T1000 (cell line): ENCODE data around the gene TAAR2.
"Not testable (repeated sequence)": the region's sequence is repeated elsewhere in the genome, so short reads cannot be mapped to it uniquely, and the experiment has no call there.

ENCODE experiments used
- DNase-seq: peaks from one replicate; lab custom pipeline; 2025; ENCODE audit warnings: mixed read lengths; lab: John Stamatoyannopoulos, UW

The TAAR2 gene, protein sequence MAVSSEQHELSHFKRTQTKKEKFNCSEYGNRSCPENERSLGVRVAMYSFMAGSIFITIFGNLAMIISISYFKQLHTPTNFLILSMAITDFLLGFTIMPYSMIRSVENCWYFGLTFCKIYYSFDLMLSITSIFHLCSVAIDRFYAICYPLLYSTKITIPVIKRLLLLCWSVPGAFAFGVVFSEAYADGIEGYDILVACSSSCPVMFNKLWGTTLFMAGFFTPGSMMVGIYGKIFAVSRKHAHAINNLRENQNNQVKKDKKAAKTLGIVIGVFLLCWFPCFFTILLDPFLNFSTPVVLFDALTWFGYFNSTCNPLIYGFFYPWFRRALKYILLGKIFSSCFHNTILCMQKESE

GRCh38 chr6:132624175-132624574 lies at the start of gene TAAR2:
Gene TAAR2, minus strand, starts transcription at chr6:132624275. Its CDS starts 0 bp downstream, at chr6:132624275.
- DNase-seq = no peak

DNA sequence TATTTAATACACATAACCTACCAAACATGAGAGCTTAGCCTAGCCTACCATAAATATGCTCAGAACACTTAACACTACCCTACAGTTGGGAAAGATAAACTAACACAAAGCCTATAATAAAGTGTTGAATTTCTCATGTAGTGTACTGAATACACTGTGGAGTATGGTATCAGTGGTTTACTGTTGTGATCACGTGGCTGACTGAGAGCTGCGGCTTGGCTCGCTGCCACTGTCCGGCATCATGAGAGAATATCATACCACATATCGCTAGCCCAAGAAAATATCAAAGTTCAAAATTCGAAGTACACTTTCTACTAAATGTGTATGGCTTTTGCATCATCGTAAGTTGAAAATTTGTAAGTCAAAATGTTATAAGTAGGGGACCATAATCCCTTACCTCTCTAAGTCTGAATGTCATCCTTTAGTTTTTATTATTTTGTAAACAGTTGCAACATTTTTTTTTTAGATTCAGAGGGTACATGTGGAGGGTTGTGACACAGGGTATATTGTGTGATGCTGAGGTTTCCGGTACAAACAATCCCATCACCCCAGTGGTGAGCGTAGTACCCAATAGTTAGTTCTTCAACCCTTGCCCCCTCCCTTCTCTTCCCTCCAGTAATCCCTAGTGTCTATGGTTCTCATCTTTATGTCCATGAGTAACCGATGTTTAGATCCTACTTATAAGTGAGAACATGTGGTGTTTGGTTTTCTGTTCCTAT lies 49.5 kb upstream of the TAAR2 start:
- DNase-seq = no peak

- DNase-seq = no peak
These were observed 47.2 kb upstream of the TAAR2 start for GRCh38 chr6:132671295-132671694.

GRCh38 chr6:132669690-132670291 lies 45.7 kb upstream of the TAAR2 start:
- DNase-seq = no peak

DNA sequence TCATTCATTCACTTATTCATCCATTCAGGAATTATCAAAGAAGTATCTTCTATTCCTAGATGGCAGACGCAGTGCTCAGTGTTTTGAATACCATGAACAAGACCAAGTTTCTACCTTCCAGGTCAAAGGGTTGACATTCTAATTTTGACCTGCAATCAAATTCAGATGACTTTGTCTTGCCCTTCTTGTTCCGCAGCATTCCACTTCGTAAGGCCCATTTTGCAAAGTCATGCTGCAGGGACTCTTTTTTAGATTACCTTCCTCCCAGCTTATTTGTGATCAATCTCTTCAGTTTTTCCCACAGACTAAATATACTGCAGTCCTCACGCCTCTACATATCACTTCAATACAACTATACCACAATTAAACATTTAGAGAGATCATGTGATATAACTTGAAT lies 42.0 kb upstream of the TAAR2 start:
- no peak for DNase-seq

DNA sequence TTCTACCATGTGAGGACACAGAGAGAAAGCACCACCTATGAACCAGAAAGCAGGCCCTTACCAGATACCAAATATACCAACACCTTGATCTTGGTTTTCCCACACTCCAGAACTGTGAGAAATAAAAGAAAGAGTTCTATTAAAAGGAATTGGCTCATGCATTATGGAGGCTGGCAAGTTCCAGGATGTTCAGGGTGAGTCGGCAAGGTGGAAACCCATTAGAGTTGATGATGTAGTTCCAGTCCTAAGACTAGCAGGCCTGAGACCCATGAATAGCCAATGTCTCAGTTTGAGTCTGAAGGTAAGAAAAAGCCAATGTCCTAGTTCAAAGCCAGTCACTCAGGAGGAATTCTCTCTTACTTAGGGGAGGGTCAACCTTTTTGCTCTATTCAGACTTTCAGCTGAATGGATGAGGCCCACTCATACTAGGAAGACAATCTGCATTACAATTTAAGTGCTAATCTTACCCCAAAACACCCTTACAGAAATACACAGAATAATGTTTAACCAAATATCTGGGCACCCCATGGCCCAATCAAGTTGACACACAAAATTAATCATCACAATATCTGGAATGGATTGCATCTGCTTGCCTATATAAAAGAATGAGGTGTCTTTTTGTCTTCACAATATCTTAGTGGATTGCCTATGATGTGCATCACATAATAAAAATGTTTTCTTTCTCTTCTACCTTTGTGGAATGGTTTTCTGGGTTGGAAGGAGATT lies 40.4 kb upstream of the TAAR2 start:
- no peak for DNase-seq

- no peak for DNase-seq
These were observed 39.6 kb upstream of the TAAR2 start for GRCh38 chr6:132663661-132664060.

DNA sequence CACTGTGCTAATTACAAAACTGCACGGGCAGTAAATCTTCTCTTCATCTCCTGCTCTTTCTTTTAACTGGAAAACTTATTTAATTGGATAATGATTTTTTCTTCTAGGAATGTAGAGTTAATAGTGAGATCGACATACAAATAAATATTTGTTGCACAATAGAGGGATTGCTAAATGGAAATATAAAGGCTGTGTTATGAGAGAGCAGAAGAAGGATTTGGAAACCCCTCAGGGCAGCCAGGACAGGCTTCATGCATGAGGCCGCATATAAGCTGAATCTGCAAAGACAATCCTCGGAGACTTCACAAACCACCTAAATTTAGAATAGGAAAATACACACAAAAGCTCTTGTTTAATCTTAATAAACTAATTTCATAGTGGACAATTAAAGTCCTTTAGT lies 37.8 kb upstream of the TAAR2 start:
- DNase-seq = no peak

DNA sequence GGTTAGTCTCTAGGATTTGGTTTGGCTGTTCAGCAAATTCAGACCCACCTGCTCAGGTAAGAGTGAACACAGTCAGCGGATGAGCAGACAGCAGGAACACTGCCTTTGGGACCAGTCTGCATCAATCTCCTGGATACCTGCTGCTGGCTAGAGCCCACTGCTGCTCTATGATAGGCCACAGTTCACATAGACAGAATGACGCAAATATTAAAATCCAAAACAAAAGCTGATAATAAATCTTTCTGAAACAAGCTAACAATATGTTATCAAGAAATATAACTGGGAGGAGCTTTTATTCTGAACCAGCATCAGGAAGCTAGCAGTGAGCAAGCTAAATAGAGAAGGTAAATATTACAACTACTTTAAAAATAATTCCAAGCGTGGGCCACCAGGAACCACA lies 35.0 kb upstream of the TAAR2 start, which contains the start of gene TAAR1:
TSS of gene TAAR1 (minus strand) at position 101 of the 400 bp plus-strand sequence. CDS start 13,179 bp downstream, outside the sequence.
- no peak for DNase-seq

GRCh38 chr6:132651062-132651461 lies 27.0 kb upstream of the TAAR2 start:
- no peak for DNase-seq

DNA sequence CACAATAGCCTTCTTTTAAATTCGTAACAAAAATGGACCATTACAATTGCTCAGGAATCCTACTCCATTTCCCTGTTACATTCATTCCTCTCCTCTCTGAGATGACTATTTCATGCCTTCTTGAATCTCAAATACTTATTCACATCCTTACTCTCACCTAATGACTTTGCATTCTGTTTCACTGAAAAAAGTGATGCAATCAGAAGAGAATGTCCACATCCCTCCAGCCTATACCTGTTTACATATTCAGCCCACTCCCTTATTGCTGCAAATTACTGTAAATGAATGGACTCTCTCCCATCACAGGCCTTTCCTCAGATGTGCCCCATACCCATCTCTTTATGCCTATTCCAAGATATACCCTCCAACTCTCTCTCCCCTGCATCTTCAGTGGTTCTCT lies 26.4 kb upstream of the TAAR2 start:
- DNase-seq = no peak

DNA sequence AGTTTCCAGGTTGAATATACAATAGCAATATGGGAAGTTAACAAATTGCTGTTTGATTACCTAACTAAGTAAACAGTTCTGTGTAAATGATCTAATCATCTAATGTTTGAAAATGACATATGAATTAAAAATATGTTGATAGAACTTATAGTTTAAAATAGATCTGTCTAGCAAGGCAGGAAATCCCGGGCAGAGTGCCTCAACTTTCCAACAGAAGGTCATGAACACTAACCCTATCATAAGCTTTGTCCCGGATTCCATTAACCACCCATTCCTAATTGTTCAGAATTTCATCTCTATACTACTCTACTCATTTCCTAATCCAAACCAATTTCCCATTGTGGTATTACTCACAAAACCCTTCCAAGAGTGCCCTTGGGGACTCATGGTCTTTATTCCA lies 24.8 kb upstream of the TAAR2 start:
- no peak for DNase-seq

- DNase-seq = no peak
These were observed 24.3 kb upstream of the TAAR2 start for GRCh38 chr6:132648356-132648755.

DNA sequence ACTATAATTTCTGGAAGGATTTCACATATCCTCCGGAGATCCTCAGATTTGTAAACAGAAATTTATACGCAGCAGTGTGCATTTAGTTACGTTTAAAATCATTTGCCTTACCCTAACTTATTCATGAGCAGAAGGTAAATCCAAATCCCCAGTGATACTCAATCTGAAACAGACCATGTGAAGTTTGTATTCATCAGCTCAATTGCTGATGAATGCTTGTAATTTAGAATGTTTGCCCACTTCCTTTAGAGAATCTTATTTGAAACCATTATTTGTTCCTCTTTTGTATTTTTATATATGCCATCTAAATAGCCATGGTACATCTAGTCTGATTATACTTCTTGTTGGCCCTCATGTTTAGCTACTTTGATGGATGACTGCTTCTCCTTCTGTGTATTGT lies 19.5 kb upstream of the TAAR2 start:
- no peak for DNase-seq

DNA sequence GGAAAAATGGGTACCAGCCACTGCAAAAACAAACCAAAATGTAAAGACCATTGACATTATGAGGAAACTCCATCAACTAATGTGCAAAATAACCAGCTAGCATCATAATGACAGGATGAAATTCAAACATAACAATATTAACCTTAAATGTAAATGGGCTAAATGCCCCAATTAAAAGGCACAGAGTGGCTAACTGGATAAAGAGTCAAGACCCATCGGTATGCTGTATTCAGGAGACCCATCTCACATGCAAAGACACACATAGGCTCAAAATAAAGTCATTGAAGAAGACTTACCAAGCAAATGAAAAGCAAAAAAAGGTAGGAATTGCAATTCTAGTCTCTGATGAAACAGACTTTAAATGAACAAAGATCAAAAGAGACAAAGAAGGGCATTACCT lies 13.1 kb upstream of the TAAR2 start:
- not testable (repeated sequence) for DNase-seq

GRCh38 chr6:132635906-132636305 lies 11.8 kb upstream of the TAAR2 start:
- not testable (repeated sequence) for DNase-seq

DNA sequence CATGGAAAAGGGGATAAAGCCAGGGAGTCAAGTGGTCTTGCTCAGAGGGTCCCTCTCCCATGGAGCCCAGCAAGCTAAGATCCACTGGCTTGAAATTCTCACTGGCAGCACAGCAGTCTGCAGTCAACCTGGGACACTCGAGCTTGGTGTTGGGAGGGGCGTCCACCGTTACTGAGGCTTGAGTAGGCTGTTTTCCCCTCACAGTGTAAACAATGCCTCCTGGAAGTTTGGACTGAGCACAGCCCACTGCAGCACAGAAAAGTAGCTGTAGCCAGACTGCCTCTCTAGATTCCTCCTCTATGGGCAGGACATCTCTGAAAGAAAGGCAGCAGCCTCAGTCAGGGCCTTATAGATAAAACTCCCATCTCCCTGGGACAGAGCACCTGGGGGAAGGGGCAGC lies 11.2 kb upstream of the TAAR2 start:
- DNase-seq = not testable (repeated sequence)

DNA sequence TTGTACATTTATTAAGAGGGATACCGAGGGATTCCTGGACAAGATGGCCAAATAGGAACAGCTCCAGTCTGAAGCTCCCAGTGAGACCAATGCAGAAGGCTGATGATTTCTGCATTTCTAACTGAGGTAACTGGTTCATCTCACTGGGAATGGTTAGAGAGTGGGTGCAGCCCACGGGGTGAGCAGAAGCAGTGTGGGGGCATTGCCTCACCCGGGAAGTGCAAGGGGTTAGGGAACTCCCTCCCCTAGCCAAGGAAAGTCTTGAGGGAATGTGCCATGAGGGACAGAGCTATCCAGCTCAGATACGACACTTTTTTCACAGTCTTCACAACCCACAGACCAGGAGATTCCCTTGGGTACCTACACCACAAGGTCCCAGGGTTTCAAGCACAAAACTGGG lies 10.7 kb upstream of the TAAR2 start:
- no peak for DNase-seq

- DNase-seq = no peak
These were observed 9.3 kb upstream of the TAAR2 start for GRCh38 chr6:132633362-132633761.

DNA sequence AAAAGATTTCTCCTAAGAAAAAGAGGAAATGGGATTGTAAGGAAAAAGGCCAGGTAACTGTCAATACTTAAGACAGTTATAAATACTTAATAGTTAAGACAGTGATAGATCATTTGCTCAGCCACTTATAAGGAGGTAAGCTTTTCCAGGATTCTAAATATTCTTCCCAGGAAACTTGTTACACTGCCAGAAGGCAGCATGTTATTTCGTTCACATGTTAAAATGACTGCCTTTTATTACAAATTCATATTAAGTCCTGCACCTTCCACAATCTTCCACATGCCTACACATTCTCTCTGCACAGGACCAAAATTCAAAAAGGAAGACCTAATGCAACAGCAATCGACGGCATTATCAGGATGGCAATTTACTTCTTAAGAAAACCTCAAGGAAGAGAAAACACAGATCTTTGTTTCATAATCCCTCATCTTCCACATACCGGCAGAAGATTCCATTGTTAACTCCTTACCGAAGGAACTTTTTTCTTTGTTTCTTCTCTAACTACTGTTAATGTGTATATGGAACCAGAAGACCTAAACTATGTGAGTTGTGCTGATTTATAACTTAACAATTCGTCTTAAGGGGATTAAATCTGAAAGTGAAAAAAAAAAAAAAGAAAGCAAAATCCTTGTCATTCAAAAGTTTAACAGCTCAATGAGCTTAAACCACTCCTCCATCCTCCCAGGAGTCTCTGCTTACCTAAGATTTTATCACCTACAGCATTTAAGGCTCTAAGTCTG lies 799 bp downstream of the TAAR2 start:
- DNase-seq = no peak

- DNase-seq = no peak
These were observed 7.4 kb downstream of the TAAR2 start for GRCh38 chr6:132616677-132617076.

- DNase-seq = no peak
These were observed 9.5 kb downstream of the TAAR2 start for GRCh38 chr6:132614554-132614953.
